Suprapubic skin (tissue), 3 donors: Measurements from ENCODE around the gene PRIMPOL.

ENCODE experiments used
- EP300 ChIP-seq: sonication (generic); formaldehyde crosslinking; IDR thresholded peaks from one replicate; pipeline ENCODE4 v1.6.1; 2017; ENCODE audit warnings: antibody characterized with exemption
- TF ChIP-seq, protein P1 (sequence below), 2 donors: fragments of 200-600 bp in 1 of 2; fragments of 450-650 bp in 1 of 2; sonication (generic) in 1 of 2; IDR thresholded peaks; one replicate each; pipeline ENCODE4 v1.5.1; 2016 to 2019; ENCODE audit warnings: antibody characterized with exemption in 2 of 2, mild to moderate bottlenecking in 1 of 2, moderate library complexity in 1 of 2

DNA sequence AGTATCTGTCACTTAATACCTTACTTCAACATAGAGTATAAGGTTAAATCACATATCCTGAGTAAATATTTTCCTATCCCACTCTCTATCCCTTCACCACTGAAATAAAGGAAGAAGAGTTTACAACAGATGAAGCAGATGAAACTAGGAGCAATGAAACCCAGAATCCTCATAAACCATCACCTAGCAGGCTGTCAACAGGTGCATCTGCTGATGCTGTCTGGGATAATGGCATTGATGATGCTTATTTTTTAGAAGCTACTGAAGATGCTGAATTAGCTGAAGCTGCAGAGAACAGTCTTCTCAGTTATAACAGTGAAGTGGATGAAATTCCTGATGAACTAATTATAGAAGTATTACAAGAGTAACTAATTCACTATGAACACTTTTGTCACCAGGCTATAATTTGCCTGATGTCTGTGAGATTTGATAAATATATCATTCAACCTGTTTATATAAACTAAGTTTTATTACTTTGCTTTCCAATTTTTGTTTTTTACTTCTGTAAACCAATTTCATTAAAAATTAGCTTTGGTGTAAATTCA is 44.9 kb downstream of the PRIMPOL start:
- TF ChIP-seq, protein P1, sequence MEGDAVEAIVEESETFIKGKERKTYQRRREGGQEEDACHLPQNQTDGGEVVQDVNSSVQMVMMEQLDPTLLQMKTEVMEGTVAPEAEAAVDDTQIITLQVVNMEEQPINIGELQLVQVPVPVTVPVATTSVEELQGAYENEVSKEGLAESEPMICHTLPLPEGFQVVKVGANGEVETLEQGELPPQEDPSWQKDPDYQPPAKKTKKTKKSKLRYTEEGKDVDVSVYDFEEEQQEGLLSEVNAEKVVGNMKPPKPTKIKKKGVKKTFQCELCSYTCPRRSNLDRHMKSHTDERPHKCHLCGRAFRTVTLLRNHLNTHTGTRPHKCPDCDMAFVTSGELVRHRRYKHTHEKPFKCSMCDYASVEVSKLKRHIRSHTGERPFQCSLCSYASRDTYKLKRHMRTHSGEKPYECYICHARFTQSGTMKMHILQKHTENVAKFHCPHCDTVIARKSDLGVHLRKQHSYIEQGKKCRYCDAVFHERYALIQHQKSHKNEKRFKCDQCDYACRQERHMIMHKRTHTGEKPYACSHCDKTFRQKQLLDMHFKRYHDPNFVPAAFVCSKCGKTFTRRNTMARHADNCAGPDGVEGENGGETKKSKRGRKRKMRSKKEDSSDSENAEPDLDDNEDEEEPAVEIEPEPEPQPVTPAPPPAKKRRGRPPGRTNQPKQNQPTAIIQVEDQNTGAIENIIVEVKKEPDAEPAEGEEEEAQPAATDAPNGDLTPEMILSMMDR (IDR thresholded peaks at IDR 0.05): no peak
- no peak for TF ChIP-seq EP300
